HEK293 (cell line): ENCODE data around the gene BEND7.
A peak's percentile ranks its signal among the peaks of the same experiment; 100 is the strongest.

Experiments used
- CTCF ChIA-PET: fragments of 350-600 bp; formaldehyde crosslinking; extraction: SDS; loops from one replicate; lab custom pipeline; 2021; ENCODE audit warnings: antibody characterized with exemption; lab: Yijun Ruan, JAX
- POLR2A ChIA-PET: fragments of 300-600 bp; formaldehyde crosslinking; extraction: SDS; loops from one replicate; lab custom pipeline; 2020; ENCODE audit warnings: antibody characterized with exemption, inconsistent platforms; lab: Yijun Ruan, JAX
- H3K27ac ChIP-seq: fragments of 200-500 bp; sonication (Bioruptor generic); 2 replicates; pipeline ENCODE4 v1.5.1; 2014; ENCODE audit warnings: low read depth, low read length, control low read depth, inconsistent platforms; ENCODE audit errors: extremely low read depth
- H3K36me3 ChIP-seq, 2 experiments: fragments of 200-500 bp in 1 of 2; sonication (Bioruptor generic) in 1 of 2; 1 replicate in 1 of 2; 2 replicates in 1 of 2; pipeline ENCODE4 v1.5.1; 2014 to 2017; ENCODE audit warnings: inconsistent platforms in 2 of 2, low read length in 2 of 2; ENCODE audit not compliant: control insufficient read depth in 2 of 2, insufficient read depth in 1 of 2
- H3K4me1 ChIP-seq: fragments of 200-500 bp; sonication (Bioruptor generic); 2 replicates; pipeline ENCODE4 v1.5.1; 2014; ENCODE audit warnings: mild to moderate bottlenecking, low read length, inconsistent platforms; ENCODE audit not compliant: control insufficient read depth, insufficient read depth
- H3K4me3 ChIP-seq: 2 replicates; pipeline ENCODE4 v1.5.1; 2011; ENCODE audit warnings: low read depth, mild to moderate bottlenecking, control low read depth, low read length, moderate library complexity
- H3K9me3 ChIP-seq: fragments of 200-500 bp; sonication (Bioruptor generic); 2 replicates; pipeline ENCODE4 v1.5.1; 2014; ENCODE audit warnings: low read depth, low read length, inconsistent platforms; ENCODE audit not compliant: control insufficient read depth, insufficient read depth
- BCL11B ChIP-seq: fragments of 450-650 bp; formaldehyde crosslinking; IDR thresholded peaks from 2 replicates; pipeline ENCODE4 v1.5.1; 2016; ENCODE audit warnings: low read depth, missing biosample characterization, missing genetic modification characterization
- HOXC10 ChIP-seq: sonication (generic); formaldehyde crosslinking; IDR thresholded peaks from 2 replicates; pipeline ENCODE4 v1.8.1; 2023; ENCODE audit warnings: mild to moderate bottlenecking, missing genetic modification reagents
- KLF9 ChIP-seq: fragments of 450-650 bp; formaldehyde crosslinking; IDR thresholded peaks from 2 replicates; pipeline ENCODE4 v1.5.1; 2016; ENCODE audit warnings: missing biosample characterization, missing genetic modification characterization, low read depth
- MYNN ChIP-seq: fragments of 450-650 bp; formaldehyde crosslinking; IDR thresholded peaks from 2 replicates; pipeline ENCODE4 v1.5.1; 2016; ENCODE audit warnings: missing biosample characterization, missing genetic modification characterization, borderline replicate concordance
- MZF1 ChIP-seq: fragments of 450-650 bp; formaldehyde crosslinking; IDR thresholded peaks from 2 replicates; pipeline ENCODE4 v1.5.1; 2017; ENCODE audit warnings: missing biosample characterization, missing genetic modification characterization, borderline replicate concordance
- SP7 ChIP-seq: fragments of 450-650 bp; formaldehyde crosslinking; IDR thresholded peaks from 2 replicates; pipeline ENCODE4 v1.5.1; 2016; ENCODE audit warnings: missing biosample characterization, missing genetic modification characterization
- TRIM28 ChIP-seq: IDR thresholded peaks from 2 replicates; pipeline ENCODE4 v1.6.1; 2011; ENCODE audit warnings: low read length, control low read depth, borderline replicate concordance
- ZIC2 ChIP-seq: fragments of 450-650 bp; formaldehyde crosslinking; IDR thresholded peaks from 2 replicates; pipeline ENCODE4 v1.5.1; 2016; ENCODE audit warnings: missing biosample characterization, missing genetic modification characterization
- ZNF10 ChIP-seq: fragments of 450-650 bp; formaldehyde crosslinking; IDR thresholded peaks from 2 replicates; pipeline ENCODE4 v1.5.1; 2017; ENCODE audit warnings: missing biosample characterization, missing genetic modification characterization
- ZNF112 ChIP-seq: fragments of 450-650 bp; formaldehyde crosslinking; IDR thresholded peaks from 2 replicates; pipeline ENCODE4 v1.5.0; 2017; ENCODE audit warnings: missing biosample characterization, missing genetic modification characterization
- ZNF146 ChIP-seq: fragments of 450-650 bp; formaldehyde crosslinking; IDR thresholded peaks from 2 replicates; pipeline ENCODE4 v1.5.1; 2016; ENCODE audit warnings: missing biosample characterization, missing genetic modification characterization
- ZNF175 ChIP-seq: fragments of 450-650 bp; formaldehyde crosslinking; IDR thresholded peaks from 2 replicates; pipeline ENCODE4 v1.5.1; 2016; ENCODE audit warnings: missing biosample characterization, missing genetic modification characterization
- ZNF19 ChIP-seq: fragments of 450-650 bp; formaldehyde crosslinking; IDR thresholded peaks from 2 replicates; pipeline ENCODE4; 2016; ENCODE audit warnings: missing biosample characterization, missing genetic modification characterization, low read depth
- ZNF2 ChIP-seq: fragments of 450-650 bp; formaldehyde crosslinking; IDR thresholded peaks from 2 replicates; pipeline ENCODE4 v1.5.1; 2016; ENCODE audit warnings: missing biosample characterization, missing genetic modification characterization
- ZNF311 ChIP-seq: fragments of 450-650 bp; formaldehyde crosslinking; IDR thresholded peaks from 2 replicates; pipeline ENCODE4 v1.5.1; 2017; ENCODE audit warnings: missing biosample characterization, missing genetic modification characterization, borderline replicate concordance
- ZNF341 ChIP-seq: fragments of 450-650 bp; formaldehyde crosslinking; IDR thresholded peaks from 2 replicates; pipeline ENCODE4; 2016; ENCODE audit warnings: low read depth, missing biosample characterization, missing genetic modification characterization
- ZNF521 ChIP-seq: fragments of 450-650 bp; formaldehyde crosslinking; IDR thresholded peaks from 2 replicates; pipeline ENCODE4 v1.5.1; 2017; ENCODE audit warnings: missing biosample characterization, mild to moderate bottlenecking, missing genetic modification characterization
- ZNF596 ChIP-seq: fragments of 450-650 bp; IDR thresholded peaks from 2 replicates; pipeline ENCODE4 v1.5.0; 2018; ENCODE audit warnings: missing biosample characterization, mild to moderate bottlenecking, missing genetic modification characterization, moderate library complexity
- ZNF654 ChIP-seq: fragments of 450-650 bp; formaldehyde crosslinking; IDR thresholded peaks from 2 replicates; pipeline ENCODE4 v1.5.1; 2016; ENCODE audit warnings: low read depth, missing biosample characterization, missing genetic modification characterization
- ZNF660 ChIP-seq: fragments of 450-650 bp; IDR thresholded peaks from 2 replicates; pipeline ENCODE4 v1.5.1; 2018; ENCODE audit warnings: missing biosample characterization, mild to moderate bottlenecking, missing genetic modification characterization
- ZNF791 ChIP-seq: fragments of 450-650 bp; formaldehyde crosslinking; IDR thresholded peaks from 2 replicates; pipeline ENCODE4 v1.5.1; 2016; ENCODE audit warnings: missing biosample characterization, missing genetic modification characterization
- ZNF830 ChIP-seq: fragments of 450-650 bp; IDR thresholded peaks from 2 replicates; pipeline ENCODE4 v1.5.0; 2018; ENCODE audit warnings: missing biosample characterization, missing genetic modification characterization, low read depth, mild to moderate bottlenecking, moderate library complexity
- ZXDB ChIP-seq: fragments of 450-650 bp; formaldehyde crosslinking; IDR thresholded peaks from 2 replicates; pipeline ENCODE4 v1.5.1; 2016; ENCODE audit warnings: missing biosample characterization, missing genetic modification characterization
- TF ChIP-seq, protein P1 (sequence below): fragments of 450-650 bp; formaldehyde crosslinking; IDR thresholded peaks from 2 replicates; pipeline ENCODE4 v1.5.1; 2016; ENCODE audit warnings: missing biosample characterization, missing genetic modification characterization
- TF ChIP-seq, protein P2 (sequence below): fragments of 450-650 bp; formaldehyde crosslinking; IDR thresholded peaks from 2 replicates; pipeline ENCODE4 v1.5.1; 2017; ENCODE audit warnings: missing biosample characterization, missing genetic modification characterization
- TF ChIP-seq, protein P3 (sequence below): fragments of 450-650 bp; IDR thresholded peaks from 2 replicates; pipeline ENCODE4 v1.5.1; 2018; ENCODE audit warnings: missing biosample characterization, mild to moderate bottlenecking, missing genetic modification characterization

Gene BEND7

DNA sequence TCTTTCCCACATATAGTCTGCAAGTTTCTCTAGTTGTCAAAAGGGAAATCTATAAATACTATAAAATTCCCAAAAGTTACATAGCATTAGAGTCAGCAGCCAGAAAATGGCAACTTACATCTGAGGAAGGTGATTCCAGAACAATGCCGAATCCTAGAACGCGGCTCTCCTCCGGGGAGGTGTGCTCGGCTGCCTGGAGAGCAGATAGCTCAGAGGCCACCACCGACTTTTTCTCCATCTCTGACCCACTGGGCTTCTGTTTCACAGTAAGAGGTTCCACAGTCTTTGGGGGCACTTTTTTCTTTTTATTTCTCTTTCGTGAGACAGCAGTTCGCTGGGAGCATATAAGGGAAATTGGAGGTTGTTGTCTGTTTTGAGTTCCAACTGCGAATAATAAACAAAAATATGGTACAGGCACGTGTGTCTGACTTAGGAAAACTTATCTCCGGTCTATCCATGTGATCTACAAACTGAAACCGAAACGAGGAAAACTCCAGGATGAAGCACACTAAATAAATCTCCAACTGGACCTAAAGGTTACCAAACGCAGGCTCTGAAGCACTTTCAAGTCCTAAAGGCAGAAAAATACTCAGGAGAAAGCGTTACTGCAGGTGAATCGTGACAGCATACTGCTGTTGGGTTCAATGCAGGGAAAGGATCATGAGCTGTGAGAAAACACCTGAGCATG lies 36.2 kb downstream of the BEND7 start:
- CTCF ChIA-PET = no interaction called here

DNA sequence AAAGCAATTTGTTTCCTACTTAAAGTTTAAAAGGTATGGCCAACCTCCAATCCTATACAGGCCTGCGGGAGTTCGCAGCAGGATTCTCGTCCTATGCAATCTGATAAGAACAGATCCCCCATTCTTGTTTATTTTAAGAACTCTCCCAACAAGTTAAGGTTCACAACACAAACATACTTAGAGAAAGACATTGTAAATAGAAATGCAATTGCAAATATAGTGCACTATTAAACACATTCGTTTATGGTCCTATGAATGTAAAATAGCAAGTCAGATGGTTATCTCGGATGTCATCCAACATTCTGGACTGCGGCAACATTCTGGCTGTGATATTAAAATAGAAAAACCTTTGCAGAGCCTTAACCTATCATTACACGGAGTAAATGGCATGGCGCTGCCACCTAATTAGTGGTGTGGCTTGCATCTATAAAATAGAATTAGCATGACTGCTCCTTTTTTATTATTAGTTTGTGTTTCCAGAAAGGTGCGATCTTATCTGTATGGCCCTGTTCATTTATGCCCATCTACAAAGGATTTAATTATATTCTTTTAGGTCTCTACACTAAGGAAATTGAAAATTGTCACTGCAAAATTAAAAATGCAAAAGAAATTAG lies 37.0 kb downstream of the BEND7 start:
- Histone ChIP-seq H3K36me3 (peaks cover 7 to 17% of the 10 kb centered on the region in 2 experiments; a peak in 2 of 3 replicates), H3K27ac (no peak overlapping the region), H3K4me1 (no peaks in the 10 kb centered on the region), H3K9me3 (no peaks in the 10 kb centered on the region), H3K4me3 (no peak overlapping the region)
- ChIA-PET CTCF (interaction anchor here (0.6 kb wide), 1 partner anchor 9 kb away, joined by 4 read pairs; no protein-coding TSS in a partner anchor), POLR2A (no interaction called here)
- TF ChIP-seq MZF1 (peak; percentile 67; the same call in 1 of the 2 replicates), ZNF654 (tag by site-specific recombination) (no peak), SP7 (tag by site-specific recombination) (peak; percentile 94)

More for the DNA sequence above, 36.2 kb downstream of the BEND7 start:
- TF ChIP-seq ZNF112 (no peak), TRIM28 (no peak), ZNF19 (tag by site-specific recombination) (no peak), ZNF341 (tag by site-specific recombination) (no peak), KLF9 (no peak), ZNF791 (tag by site-specific recombination) (no peak), ZNF146 (tag by site-specific recombination) (no peak), MYNN (no peak), ZNF660 (tag by site-specific recombination) (no peak)
- TF ChIP-seq, protein P1, sequence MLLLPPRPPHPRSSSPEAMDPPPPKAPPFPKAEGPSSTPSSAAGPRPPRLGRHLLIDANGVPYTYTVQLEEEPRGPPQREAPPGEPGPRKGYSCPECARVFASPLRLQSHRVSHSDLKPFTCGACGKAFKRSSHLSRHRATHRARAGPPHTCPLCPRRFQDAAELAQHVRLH (tag by site-specific recombination) = no peak
- TF ChIP-seq, protein P2, sequence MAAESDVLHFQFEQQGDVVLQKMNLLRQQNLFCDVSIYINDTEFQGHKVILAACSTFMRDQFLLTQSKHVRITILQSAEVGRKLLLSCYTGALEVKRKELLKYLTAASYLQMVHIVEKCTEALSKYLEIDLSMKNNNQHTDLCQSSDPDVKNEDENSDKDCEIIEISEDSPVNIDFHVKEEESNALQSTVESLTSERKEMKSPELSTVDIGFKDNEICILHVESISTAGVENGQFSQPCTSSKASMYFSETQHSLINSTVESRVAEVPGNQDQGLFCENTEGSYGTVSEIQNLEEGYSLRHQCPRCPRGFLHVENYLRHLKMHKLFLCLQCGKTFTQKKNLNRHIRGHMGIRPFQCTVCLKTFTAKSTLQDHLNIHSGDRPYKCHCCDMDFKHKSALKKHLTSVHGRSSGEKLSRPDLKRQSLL (tag by site-specific recombination) = no peak
- Histone ChIP-seq H3K4me3 (no peak overlapping the region), H3K36me3 (peaks cover 2 to 16% of the 10 kb centered on the region in 2 experiments; a peak in 2 of 3 replicates), H3K4me1 (no peaks in the 10 kb centered on the region), H3K9me3 (no peaks in the 10 kb centered on the region), H3K27ac (no peak overlapping the region)
- POLR2A ChIA-PET = no interaction called here

DNA sequence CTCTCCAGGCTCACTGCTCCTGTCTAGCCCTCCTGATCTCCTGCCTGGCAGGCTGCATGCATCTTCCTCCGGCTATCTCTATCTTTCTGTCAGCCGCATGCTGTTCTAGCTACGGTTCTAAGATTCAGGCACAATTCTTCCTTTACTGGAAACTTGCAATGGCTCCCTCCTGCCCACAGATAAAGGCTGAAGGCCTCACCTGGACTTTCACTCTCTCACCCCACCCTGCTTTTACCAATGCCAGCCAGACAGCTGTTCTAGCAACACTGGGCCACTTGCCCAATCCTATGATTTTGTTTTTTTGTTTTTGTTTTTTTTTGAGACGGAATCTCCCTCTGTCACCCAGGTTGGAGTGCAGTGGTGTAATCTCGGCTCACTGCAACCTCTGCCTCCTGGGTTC lies 38.3 kb downstream of the BEND7 start:
- H3K27ac ChIP-seq = no peak overlapping the region
- H3K36me3 ChIP-seq = peaks cover 7 to 12% of the 10 kb centered on the region in 2 experiments; a peak in 2 of 3 replicates
- no peaks in the 10 kb centered on the region for H3K9me3 ChIP-seq
- ChIA-PET POLR2A (no interaction called here), CTCF (interaction anchor here (0.6 to 1.0 kb wide), 4 partner anchors 8 to 391 kb away, joined by 3 read pairs; no protein-coding TSS in a partner anchor)
- H3K4me3 ChIP-seq = no peak overlapping the region
- H3K4me1 ChIP-seq = no peaks in the 10 kb centered on the region
- TF ChIP-seq HOXC10 (CRISPR knock-in tag) (no peak), BCL11B (tag by site-specific recombination) (no peak), ZNF830 (no peak), ZNF2 (no peak), ZNF521 (no peak), ZNF311 (tag by site-specific recombination) (no peak), ZNF175 (tag by site-specific recombination) (no peak), ZXDB (tag by site-specific recombination) (no peak), ZNF596 (tag by site-specific recombination) (no peak), ZNF660 (tag by site-specific recombination) (no peak), ZIC2 (tag by site-specific recombination) (no peak), ZNF10 (tag by site-specific recombination) (no peak)
- TF ChIP-seq, protein P2 (tag by site-specific recombination) = no peak
- TF ChIP-seq, protein P3, sequence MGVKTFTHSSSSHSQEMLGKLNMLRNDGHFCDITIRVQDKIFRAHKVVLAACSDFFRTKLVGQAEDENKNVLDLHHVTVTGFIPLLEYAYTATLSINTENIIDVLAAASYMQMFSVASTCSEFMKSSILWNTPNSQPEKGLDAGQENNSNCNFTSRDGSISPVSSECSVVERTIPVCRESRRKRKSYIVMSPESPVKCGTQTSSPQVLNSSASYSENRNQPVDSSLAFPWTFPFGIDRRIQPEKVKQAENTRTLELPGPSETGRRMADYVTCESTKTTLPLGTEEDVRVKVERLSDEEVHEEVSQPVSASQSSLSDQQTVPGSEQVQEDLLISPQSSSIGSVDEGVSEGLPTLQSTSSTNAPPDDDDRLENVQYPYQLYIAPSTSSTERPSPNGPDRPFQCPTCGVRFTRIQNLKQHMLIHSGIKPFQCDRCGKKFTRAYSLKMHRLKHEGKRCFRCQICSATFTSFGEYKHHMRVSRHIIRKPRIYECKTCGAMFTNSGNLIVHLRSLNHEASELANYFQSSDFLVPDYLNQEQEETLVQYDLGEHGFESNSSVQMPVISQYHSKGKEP (tag by site-specific recombination) = no peak
